Liver (tissue), 9 donors: Measurements from ENCODE around the gene NDUFS6. TPM values are rescaled to one million over a fixed set of nuclear protein-coding genes. Genes with fewer than 3 reads are reported as not detected.

Experiments used
- DNase-seq: peaks from one replicate; pipeline ENCODE4 v3.0.0-alpha.2; 2017; ENCODE audit warnings: low spot score
- H3K27ac ChIP-seq, 2 donors: one replicate each; pipeline ENCODE4 v1.7.0; 2013; ENCODE audit warnings: inconsistent platforms in 2 of 2, low read length in 2 of 2, control low read depth in 1 of 2, low read depth in 1 of 2, mild to moderate bottlenecking in 1 of 2
- H3K27me3 ChIP-seq, 4 donors: one replicate each; pipeline versions ENCODE4 v1.6.1 to v1.7.0; 2013; ENCODE audit warnings: low read length in 3 of 4, inconsistent platforms in 1 of 4, mild to moderate bottlenecking in 1 of 4, moderate library complexity in 1 of 4; ENCODE audit not compliant: control insufficient read depth in 4 of 4, insufficient read depth in 4 of 4
- H3K36me3 ChIP-seq, 4 donors: one replicate each; pipeline versions ENCODE4 v1.6.1 to v1.7.0; 2013; ENCODE audit warnings: low read length in 3 of 4, mild to moderate bottlenecking in 3 of 4, low read depth in 1 of 4, moderate library complexity in 1 of 4; ENCODE audit not compliant: control insufficient read depth in 4 of 4, insufficient read depth in 3 of 4
- H3K4me1 ChIP-seq, 4 donors: one replicate each; pipeline versions ENCODE4 v1.6.1 to v1.7.0; 2013; ENCODE audit warnings: low read length in 3 of 4, mild to moderate bottlenecking in 3 of 4, moderate library complexity in 1 of 4; ENCODE audit not compliant: control insufficient read depth in 4 of 4, insufficient read depth in 4 of 4
- H3K4me3 ChIP-seq, 3 donors: one replicate each; pipeline versions ENCODE4 v1.6.1 to v1.7.0; 2013; ENCODE audit warnings: low read length in 3 of 3, control low read depth in 1 of 3, low read depth in 1 of 3, mild to moderate bottlenecking in 1 of 3
- H3K9ac ChIP-seq, 2 donors: one replicate each; pipeline ENCODE4 v1.7.0; 2013; ENCODE audit warnings: low read length in 2 of 2, mild to moderate bottlenecking in 2 of 2, moderate library complexity in 2 of 2, control low read depth in 1 of 2, low read depth in 1 of 2
- H3K9me3 ChIP-seq, 4 donors: one replicate each; pipeline versions ENCODE4 v1.6.1 to v1.7.0; 2013; ENCODE audit warnings: low read length in 3 of 4; ENCODE audit not compliant: control insufficient read depth in 4 of 4
- CTCF ChIP-seq: fragments of 150-350 bp; IDR thresholded peaks from 2 replicates; pipeline ENCODE4 v1.5.1; 2017; ENCODE audit warnings: improper control_type of control experiment, low read depth, low read length; ENCODE audit not compliant: missing input control
- EGR1 ChIP-seq, 2 donors: IDR thresholded peaks; 2 replicates each; pipeline ENCODE4 v1.6.1; 2016 to 2018; ENCODE audit warnings: antibody characterized with exemption in 2 of 2, low read depth in 2 of 2
- FOXA2 ChIP-seq: IDR thresholded peaks from 2 replicates; pipeline ENCODE4 v1.6.1; 2016; ENCODE audit warnings: antibody characterized with exemption
- GABPA ChIP-seq, 2 donors: IDR thresholded peaks in 1 of 2; conservative IDR thresholded peaks in 1 of 2; 2 replicates each; pipeline ENCODE4 v1.6.1; 2016; ENCODE audit warnings: antibody characterized with exemption in 2 of 2, mild to moderate bottlenecking in 1 of 2, moderate library complexity in 1 of 2
- HNF4A ChIP-seq, 2 donors: conservative IDR thresholded peaks; 2 replicates each; pipeline ENCODE4 v1.6.1; 2016; ENCODE audit warnings: antibody characterized with exemption in 2 of 2, mild to moderate bottlenecking in 2 of 2
- HNF4G ChIP-seq: IDR thresholded peaks from 2 replicates; pipeline ENCODE4 v1.6.1; 2016; ENCODE audit warnings: antibody characterized with exemption
- MAX ChIP-seq: IDR thresholded peaks from 2 replicates; pipeline ENCODE4 v1.6.1; 2016; ENCODE audit warnings: antibody characterized with exemption
- NR2F2 ChIP-seq: IDR thresholded peaks from 2 replicates; pipeline ENCODE4 v1.6.1; 2016; ENCODE audit warnings: antibody characterized with exemption
- RAD21 ChIP-seq, 2 donors: IDR thresholded peaks; 2 replicates each; pipeline ENCODE4 v1.6.1; 2016; ENCODE audit warnings: antibody characterized with exemption in 2 of 2, mild to moderate bottlenecking in 2 of 2
- RXRA ChIP-seq, 2 donors: IDR thresholded peaks; 2 replicates each; pipeline ENCODE4 v1.6.1; 2017 to 2018; ENCODE audit warnings: antibody characterized with exemption in 2 of 2, mild to moderate bottlenecking in 1 of 2
- TAF1 ChIP-seq: conservative IDR thresholded peaks from 2 replicates; pipeline ENCODE4 v1.6.1; 2016; ENCODE audit warnings: antibody characterized with exemption, mild to moderate bottlenecking
- YY1 ChIP-seq: IDR thresholded peaks from 2 replicates; pipeline ENCODE4 v1.6.1; 2016; ENCODE audit warnings: antibody characterized with exemption, mild to moderate bottlenecking
- ZBTB33 ChIP-seq: IDR thresholded peaks from 2 replicates; pipeline ENCODE4 v1.6.1; 2016; ENCODE audit warnings: antibody characterized with exemption
- WGBS: extraction: QIAGEN DNeasy Blood & Tissue Kit; methylation state at CpG from one replicate; pipeline ENCODE4 v1.1.7; 2013; 5-methylcytosine and 5-hydroxymethylcytosine counted together
- polyA plus RNA-seq, 2 donors: library from polyadenylated mRNA; stranded (reverse) in 1 of 2; unstranded in 1 of 2; fragments of 200-250 nt in 1 of 2; fragments of >200 nt in 1 of 2; fragmentation: Nextera tagmentation in 1 of 2; extraction: Ambion mirVana in 1 of 2; gene quantifications; one replicate each; pipeline versions ENCODE4 v1.2.1 to v1.2.3, GENCODE V29; 2013 to 2015
- total RNA-seq, 2 donors: library from RNA; depleted of rRNA; stranded (reverse); fragments of >200 nt; gene quantifications; one replicate each; pipeline ENCODE4 v1.2.3, GENCODE V29; 2014
- TF ChIP-seq, protein P1 (sequence below): IDR thresholded peaks from 2 replicates; pipeline ENCODE4 v1.6.1; 2016; ENCODE audit warnings: antibody characterized with exemption, mild to moderate bottlenecking
- donor health status: healthy.
- donor health status: healthy.
- donor health status: healthy.
- donor health status: healthy.
- donor health status: healthy.

NDUFS6 gene
- total and polyA plus RNA-seq, 4 donors: 18.7 to 82.5 (median 47.3) TPM

DNA sequence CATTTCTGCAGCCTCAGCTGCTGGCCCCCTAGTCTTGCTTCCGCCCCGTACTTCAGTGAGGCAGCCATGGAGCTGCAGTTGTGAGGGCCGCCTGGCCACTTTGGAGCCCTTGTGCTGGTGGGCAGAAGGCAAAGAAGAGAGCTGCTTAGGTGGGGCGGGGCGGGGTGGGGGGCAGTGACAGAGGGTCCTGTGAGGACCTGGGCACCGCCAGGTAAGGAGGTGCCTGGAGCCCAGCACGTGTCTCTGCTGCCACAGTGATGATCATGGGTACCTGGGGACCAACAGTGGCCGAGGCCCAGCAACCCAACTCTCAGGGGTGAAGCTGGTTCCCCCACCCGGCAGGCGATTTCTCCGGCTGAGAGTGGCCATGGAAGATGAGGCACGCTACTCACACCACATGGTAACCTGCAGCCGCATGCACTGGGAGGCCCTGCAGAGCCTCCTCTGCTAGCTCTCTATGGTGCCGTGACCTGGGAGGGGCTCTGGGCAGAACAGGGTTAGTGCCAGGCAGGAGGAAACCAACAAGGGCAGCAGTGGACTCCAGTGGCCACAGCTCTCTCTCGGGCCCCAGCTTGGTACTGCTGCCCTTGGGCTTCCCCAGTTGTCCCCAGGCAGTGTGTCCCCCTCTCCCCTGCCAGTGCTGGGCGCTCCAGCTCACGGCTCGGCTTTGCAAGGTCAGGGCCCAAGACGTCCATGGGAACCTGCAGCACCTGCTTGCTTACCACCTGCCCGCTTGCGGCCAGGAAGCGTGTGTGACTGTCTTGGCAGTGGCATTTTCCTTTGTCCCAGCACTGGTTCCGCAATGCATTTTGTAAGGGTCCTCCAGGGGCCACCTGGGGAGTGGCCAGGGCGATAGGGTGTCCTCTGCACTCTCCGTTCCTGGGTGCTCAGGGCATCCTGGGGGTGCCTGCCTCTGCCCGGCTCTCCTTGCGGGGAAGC is 24.0 kb downstream of the NDUFS6 start:
- no peak for TF ChIP-seq MAX
- no peak for TF ChIP-seq ZBTB33
- no peak for TF ChIP-seq RXRA (IDR thresholded peaks at IDR 0.05)
- TF ChIP-seq YY1: no peak
- TF ChIP-seq RAD21 (IDR thresholded peaks at IDR 0.05): no peak
- no peak for TF ChIP-seq HNF4G
- TF ChIP-seq CTCF: no peak
- TF ChIP-seq NR2F2: no peak
- no peak for TF ChIP-seq GABPA (IDR thresholded peaks at IDR 0.05 in 1 of 2, conservative IDR thresholded peaks at IDR 0.05 in 1 of 2)
- no peak for TF ChIP-seq FOXA2
- TF ChIP-seq TAF1: no peak
- TF ChIP-seq HNF4A (conservative IDR thresholded peaks at IDR 0.05): no peak
- H3K27me3 ChIP-seq: no peaks in the 10 kb centered on the region
- DNase-seq: no peak
- H3K36me3 ChIP-seq: peaks cover 3 to 22% (median 9%) of the 10 kb centered on the region in 4 donors
- H3K9ac ChIP-seq: no peak overlapping the region
- no peaks in the 10 kb centered on the region for H3K4me1 ChIP-seq
- WGBS: 96% methylated on average over 27 of the region's 27 CpGs
- no peak overlapping the region for H3K27ac ChIP-seq
- no peaks in the 10 kb centered on the region for H3K9me3 ChIP-seq
- no peak overlapping the region for H3K4me3 ChIP-seq

DNA sequence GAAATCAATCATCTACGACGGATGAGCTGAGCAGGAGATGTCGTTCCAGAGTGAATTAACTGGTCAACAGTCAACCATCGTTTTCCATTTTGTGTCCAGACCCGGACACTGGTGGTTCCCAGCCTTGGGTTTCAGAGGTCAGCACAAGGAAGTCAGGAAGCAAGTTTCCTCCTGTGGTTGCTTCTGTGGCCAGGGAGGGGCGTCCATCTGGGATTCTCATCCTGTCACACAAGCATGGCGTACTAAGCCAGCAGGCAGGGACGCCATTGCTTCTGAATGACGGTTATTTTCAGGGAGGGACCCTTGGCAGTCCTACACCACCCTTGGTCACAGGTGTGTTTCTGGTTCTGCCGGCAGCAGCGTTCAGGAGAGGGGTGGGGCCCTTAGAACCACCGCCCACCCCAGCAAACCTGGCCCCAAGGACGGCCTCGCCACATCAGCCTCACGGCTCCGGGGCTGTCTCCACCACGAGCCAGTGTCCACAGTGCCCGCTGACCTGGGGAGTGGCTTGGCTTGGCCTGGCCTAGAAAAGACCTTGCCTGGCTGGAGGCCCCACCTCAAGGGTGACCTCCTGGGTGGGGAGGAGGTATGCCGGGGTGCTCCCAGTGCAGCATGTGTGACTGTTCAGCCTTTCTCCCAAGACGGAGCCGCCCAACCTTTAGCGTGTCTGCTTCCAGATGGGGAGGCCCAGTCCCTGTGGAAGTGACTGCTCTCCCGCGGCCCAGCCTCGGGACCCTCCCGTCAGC is 25.2 kb downstream of the NDUFS6 start:
- no peaks in the 10 kb centered on the region for H3K4me1 ChIP-seq
- no peak for DNase-seq
- TF ChIP-seq, protein P1, sequence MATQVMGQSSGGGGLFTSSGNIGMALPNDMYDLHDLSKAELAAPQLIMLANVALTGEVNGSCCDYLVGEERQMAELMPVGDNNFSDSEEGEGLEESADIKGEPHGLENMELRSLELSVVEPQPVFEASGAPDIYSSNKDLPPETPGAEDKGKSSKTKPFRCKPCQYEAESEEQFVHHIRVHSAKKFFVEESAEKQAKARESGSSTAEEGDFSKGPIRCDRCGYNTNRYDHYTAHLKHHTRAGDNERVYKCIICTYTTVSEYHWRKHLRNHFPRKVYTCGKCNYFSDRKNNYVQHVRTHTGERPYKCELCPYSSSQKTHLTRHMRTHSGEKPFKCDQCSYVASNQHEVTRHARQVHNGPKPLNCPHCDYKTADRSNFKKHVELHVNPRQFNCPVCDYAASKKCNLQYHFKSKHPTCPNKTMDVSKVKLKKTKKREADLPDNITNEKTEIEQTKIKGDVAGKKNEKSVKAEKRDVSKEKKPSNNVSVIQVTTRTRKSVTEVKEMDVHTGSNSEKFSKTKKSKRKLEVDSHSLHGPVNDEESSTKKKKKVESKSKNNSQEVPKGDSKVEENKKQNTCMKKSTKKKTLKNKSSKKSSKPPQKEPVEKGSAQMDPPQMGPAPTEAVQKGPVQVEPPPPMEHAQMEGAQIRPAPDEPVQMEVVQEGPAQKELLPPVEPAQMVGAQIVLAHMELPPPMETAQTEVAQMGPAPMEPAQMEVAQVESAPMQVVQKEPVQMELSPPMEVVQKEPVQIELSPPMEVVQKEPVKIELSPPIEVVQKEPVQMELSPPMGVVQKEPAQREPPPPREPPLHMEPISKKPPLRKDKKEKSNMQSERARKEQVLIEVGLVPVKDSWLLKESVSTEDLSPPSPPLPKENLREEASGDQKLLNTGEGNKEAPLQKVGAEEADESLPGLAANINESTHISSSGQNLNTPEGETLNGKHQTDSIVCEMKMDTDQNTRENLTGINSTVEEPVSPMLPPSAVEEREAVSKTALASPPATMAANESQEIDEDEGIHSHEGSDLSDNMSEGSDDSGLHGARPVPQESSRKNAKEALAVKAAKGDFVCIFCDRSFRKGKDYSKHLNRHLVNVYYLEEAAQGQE: no peak
- TF ChIP-seq TAF1 (no peak), EGR1 (IDR thresholded peaks at IDR 0.05; ENCODE audit: low read depth in 2 of 2) (no peak), HNF4G (no peak), NR2F2 (no peak), RXRA (IDR thresholded peaks at IDR 0.05) (no peak), GABPA (IDR thresholded peaks at IDR 0.05 in 1 of 2, conservative IDR thresholded peaks at IDR 0.05 in 1 of 2) (no peak), ZBTB33 (no peak)
- no peak overlapping the region for H3K9ac ChIP-seq
- H3K36me3 ChIP-seq: peaks cover 0 to 12% (median 5%) of the 10 kb centered on the region in 4 donors
- H3K27ac ChIP-seq: no peak overlapping the region
- no peak overlapping the region for H3K4me3 ChIP-seq
- no peaks in the 10 kb centered on the region for H3K9me3 ChIP-seq
- WGBS: 88% methylated on average over 26 of the region's 26 CpGs
- H3K27me3 ChIP-seq: no peaks in the 10 kb centered on the region
